EH (cell line): ENCODE data around the gene ANKRD9.

Source experiments
- DNase-seq: peaks from one replicate; pipeline ENCODE4 v3.0.0-alpha.2; 2015; ENCODE audit warnings: low read depth

Gene ANKRD9

GRCh38 chr14:102512793-102513300 is 3.3 kb upstream of the ANKRD9 start:
- no peak for DNase-seq

GRCh38 chr14:102511538-102511937 is 2.0 kb upstream of the ANKRD9 start:
- DNase-seq: no peak

GRCh38 chr14:102510616-102511520 is 1.3 kb upstream of the ANKRD9 start:
- no peak for DNase-seq

GRCh38 chr14:102508774-102509745 is 516 bp downstream of the ANKRD9 start:
- DNase-seq: peak; percentile 56

- DNase-seq: no peak
Measured at GRCh38 chr14:102508410-102508773, 1.2 kb downstream of the ANKRD9 start.

- no peak for DNase-seq
Measured at GRCh38 chr14:102507857-102508312, 1.7 kb downstream of the ANKRD9 start.

GRCh38 chr14:102507081-102507856 is 2.3 kb downstream of the ANKRD9 start:
- no peak for DNase-seq

GRCh38 chr14:102506626-102506925 is 3.0 kb downstream of the ANKRD9 start:
- DNase-seq: no peak

- no peak for DNase-seq
Measured at GRCh38 chr14:102505775-102506625, 3.6 kb downstream of the ANKRD9 start.

GRCh38 chr14:102505000-102505619 is 4.5 kb downstream of the ANKRD9 start:
- DNase-seq: no peak

GRCh38 chr14:102504328-102504999 is 5.1 kb downstream of the ANKRD9 start:
- DNase-seq: no peak

GRCh38 chr14:102503641-102504327 is 5.8 kb downstream of the ANKRD9 start:
- no peak for DNase-seq

GRCh38 chr14:102502571-102502970 is 7.0 kb downstream of the ANKRD9 start:
- DNase-seq: no peak

- no peak for DNase-seq
Measured at GRCh38 chr14:102501751-102502315, 7.7 kb downstream of the ANKRD9 start.

GRCh38 chr14:102500713-102501112 is 8.9 kb downstream of the ANKRD9 start:
- no peak for DNase-seq

- DNase-seq: peak; percentile 82
Measured at GRCh38 chr14:102500158-102500662, 9.4 kb downstream of the ANKRD9 start.

GRCh38 chr14:102499401-102500157 is 10.0 kb downstream of the ANKRD9 start:
- DNase-seq: no peak
